Esophagus muscularis mucosa (tissue), 4 donors: Measurements from ENCODE around the gene SLC22A4. TPM values are rescaled to one million over a fixed set of nuclear protein-coding genes. Genes with fewer than 3 reads are reported as not detected.

ENCODE experiments used
- DNase-seq: peaks from one replicate; pipeline ENCODE4 v3.0.0-alpha.2; 2017; ENCODE audit errors: extremely low spot score
- H3K27ac ChIP-seq, 4 donors: fragments of 200-600 bp; sonication (generic); replicated peaks in 1 of 4; 1 replicate in 3 of 4; 2 replicates in 1 of 4; pipeline ENCODE4 v1.5.1; 2016 to 2019; ENCODE audit warnings: mild to moderate bottlenecking in 1 of 4
- H3K27me3 ChIP-seq, 4 donors: fragments of 200-600 bp; sonication (generic); one replicate each; pipeline versions ENCODE4 v1.5.1 to v1.6.0; 2016 to 2019
- H3K36me3 ChIP-seq, 4 donors: fragments of 200-600 bp; sonication (generic); one replicate each; pipeline ENCODE4 v1.5.1; 2016 to 2019
- H3K4me1 ChIP-seq, 4 donors: fragments of 200-600 bp; sonication (generic); one replicate each; pipeline ENCODE4 v1.5.1; 2016 to 2019
- H3K4me3 ChIP-seq, 4 donors: fragments of 200-600 bp; sonication (generic); 1 replicate in 2 of 4; 2 replicates in 2 of 4; pipeline ENCODE4 v1.5.1; 2016 to 2019; ENCODE audit warnings: mild to moderate bottlenecking in 4 of 4, moderate library complexity in 1 of 4
- H3K9me3 ChIP-seq, 4 donors: fragments of 200-600 bp; sonication (generic); 1 replicate in 3 of 4; 2 replicates in 1 of 4; pipeline ENCODE4 v1.5.1; 2016 to 2019
- CTCF ChIP-seq, 3 experiments: fragments of 200-600 bp in 2 of 3; fragments of 450-650 bp in 1 of 3; sonication (generic) in 2 of 3; IDR thresholded peaks; one replicate each; pipeline ENCODE4 v1.5.1; 2017 to 2019; ENCODE audit warnings: antibody characterized with exemption in 3 of 3, mild to moderate bottlenecking in 2 of 3, moderate library complexity in 1 of 3
- EP300 ChIP-seq: sonication (generic); formaldehyde crosslinking; IDR thresholded peaks from one replicate; pipeline ENCODE4 v1.6.1; 2017; ENCODE audit warnings: antibody characterized with exemption
- POLR2A ChIP-seq: fragments of 450-650 bp; IDR thresholded peaks from one replicate; pipeline ENCODE4 v1.6.1; 2017; ENCODE audit warnings: antibody characterized with exemption, moderate library complexity, mild to moderate bottlenecking, low read depth
- POLR2AphosphoS5 ChIP-seq, 2 donors: sonication (generic); formaldehyde crosslinking; IDR thresholded peaks; one replicate each; pipeline ENCODE4 v1.6.1; 2017; ENCODE audit warnings: antibody characterized with exemption in 2 of 2
- WGBS: methylation state at CpG from one replicate; pipeline ENCODE4 v1.1.5; 2018; 5-methylcytosine and 5-hydroxymethylcytosine counted together
- intact Hi-C: fragments of 100-400 bp; cut with DNase I; formaldehyde crosslinking; loops from one replicate; pipeline ENCODE4 v1.15.1; 2023
- total RNA-seq, 4 donors: library from RNA; depleted of rRNA; stranded (reverse); fragments of >200 nt; gene quantifications; one replicate each; pipeline versions ENCODE4 v1.1.0 to v1.2.1, GENCODE V29; 2016

Gene SLC22A4
- total RNA-seq, 4 donors from 2014 or later, result 0.42 to 1.7 (median 1.0) TPM

GRCh38 chr5:132381614-132382013, 87.4 kb downstream of the SLC22A4 start:
- Histone ChIP-seq H3K27ac (no peak overlapping the region), H3K36me3 (peaks cover 0 to 49% (median 27%) of the 10 kb centered on the region in 4 donors), H3K4me3 (no peak overlapping the region), H3K4me1 (peaks cover 20 to 31% (median 26%) of the 10 kb centered on the region in 4 donors), H3K27me3 (no peaks in the 10 kb centered on the region), H3K9me3 (no peaks in the 10 kb centered on the region)
- no peak for TF ChIP-seq POLR2A
- no peak for TF ChIP-seq POLR2AphosphoS5 (IDR thresholded peaks at IDR 0.05)
- no peak for TF ChIP-seq CTCF (IDR thresholded peaks at IDR 0.05)
- no peak for TF ChIP-seq EP300
- intact Hi-C loops, result loop anchor here (10.0 kb wide), 1 partner anchor 443 kb away; no protein-coding TSS in a partner anchor
- WGBS, result 95% methylated on average over 1 of the region's 1 CpG
- peak; percentile 85 for DNase-seq

- intact Hi-C loops, result loop anchor here (10.0 kb wide), 1 partner anchor 442 kb away; no protein-coding TSS in a partner anchor
- WGBS, result 97% methylated on average over 1 of the region's 1 CpG
These were observed 89.1 kb downstream of the SLC22A4 start for GRCh38 chr5:132383261-132383660.

GRCh38 chr5:132383984-132384383, 89.8 kb downstream of the SLC22A4 start:
- Histone ChIP-seq H3K4me1 (peaks cover 39 to 41% (median 39%) of the 10 kb centered on the region in 4 donors), H3K36me3 (peaks cover 0 to 40% (median 20%) of the 10 kb centered on the region in 4 donors), H3K27ac (no peak overlapping the region), H3K4me3 (no peak overlapping the region), H3K27me3 (no peaks in the 10 kb centered on the region), H3K9me3 (no peaks in the 10 kb centered on the region)
- 81% methylated on average over 5 of the region's 5 CpGs for WGBS
- intact Hi-C loops, result loop anchor here (10.0 kb wide), 1 partner anchor 441 kb away; no protein-coding TSS in a partner anchor
- peak; percentile 31 for DNase-seq
- no peak for TF ChIP-seq EP300
- no peak for TF ChIP-seq POLR2A
- no peak for TF ChIP-seq POLR2AphosphoS5 (IDR thresholded peaks at IDR 0.05)
- TF ChIP-seq CTCF (IDR thresholded peaks at IDR 0.05), result no peak

More at GRCh38 chr5:132383261-132383660, 89.1 kb downstream of the SLC22A4 start:
- Histone ChIP-seq H3K9me3 (no peaks in the 10 kb centered on the region), H3K27me3 (no peaks in the 10 kb centered on the region), H3K27ac (no peak overlapping the region), H3K4me3 (no peak overlapping the region), H3K4me1 (peaks cover 32 to 33% (median 32%) of the 10 kb centered on the region in 4 donors), H3K36me3 (peaks cover 0 to 47% (median 25%) of the 10 kb centered on the region in 4 donors)
- TF ChIP-seq CTCF (IDR thresholded peaks at IDR 0.05), result no peak
- no peak for TF ChIP-seq POLR2A
- TF ChIP-seq POLR2AphosphoS5 (IDR thresholded peaks at IDR 0.05), result no peak
- no peak for TF ChIP-seq EP300
- DNase-seq, result peak; percentile 42

GRCh38 chr5:132384506-132385050, 90.4 kb downstream of the SLC22A4 start:
- no peak overlapping the region for H3K27ac ChIP-seq
- intact Hi-C loops, result loop anchor here (5.0 to 10.0 kb wide), 2 partner anchors 173 to 440 kb away; partner anchors contain the start of gene RAD50
- peak; percentile 55 for DNase-seq

More at GRCh38 chr5:132384506-132385050, 90.4 kb downstream of the SLC22A4 start:
- Histone ChIP-seq H3K36me3 (peaks cover 0 to 36% (median 20%) of the 10 kb centered on the region in 4 donors), H3K9me3 (no peaks in the 10 kb centered on the region), H3K4me3 (no peak overlapping the region), H3K4me1 (peaks cover 45 to 46% (median 45%) of the 10 kb centered on the region in 4 donors), H3K27me3 (no peaks in the 10 kb centered on the region)
- TF ChIP-seq POLR2A (no peak), POLR2AphosphoS5 (IDR thresholded peaks at IDR 0.05) (no peak), CTCF (IDR thresholded peaks at IDR 0.05) (no peak), EP300 (no peak)
- 84% methylated on average over 4 of the region's 4 CpGs for WGBS
